NCI-H774 (cell line): ENCODE data around the gene PTPRR.

ENCODE experiments used
- DNase-seq: peaks from one replicate; lab custom pipeline; 2025; lab: John Stamatoyannopoulos, UW

PTPRR gene

DNA sequence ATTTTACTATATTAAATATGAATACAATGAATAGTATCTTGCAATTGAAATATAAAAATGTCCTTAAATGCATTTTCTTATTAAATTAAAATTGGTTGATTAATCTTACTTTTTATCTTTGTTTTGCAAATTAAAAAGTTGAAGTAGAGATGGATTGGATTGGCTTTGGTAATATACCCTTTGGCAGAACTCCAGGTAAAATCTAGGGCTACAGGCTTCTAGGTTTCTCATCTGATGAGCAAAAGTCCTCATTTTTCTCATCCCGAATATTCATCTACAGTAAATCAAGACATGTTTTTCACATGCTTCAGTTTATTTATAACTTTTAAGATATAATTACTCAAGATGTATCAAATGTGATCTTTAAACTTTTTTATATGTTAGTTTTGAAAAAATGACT, 2.2 kb downstream of the PTPRR start:
- DNase-seq = no peak

- DNase-seq = no peak
Observed at GRCh38 chr12:70910666-70911065, 9.9 kb downstream of the PTPRR start.

- no peak for DNase-seq
Observed at GRCh38 chr12:70908978-70909377, 11.6 kb downstream of the PTPRR start.

DNA sequence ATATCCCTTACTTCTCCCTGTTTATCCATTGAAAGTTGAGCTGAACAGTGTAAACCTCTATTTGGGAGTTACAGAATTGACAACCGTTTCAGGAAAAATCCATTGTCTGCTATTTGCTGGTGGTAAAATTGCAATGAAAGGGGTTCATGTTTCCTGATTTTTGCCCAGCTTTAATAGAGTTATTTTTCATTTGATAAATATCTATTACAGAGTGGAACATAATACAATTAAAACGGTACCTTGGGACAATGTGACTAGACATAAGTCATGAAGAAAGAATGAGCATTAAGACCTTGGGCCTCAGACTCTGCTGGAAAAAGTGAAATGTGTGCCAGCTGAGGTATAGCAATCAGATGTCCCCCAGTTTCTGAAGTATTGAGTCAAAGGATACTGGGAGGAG, 13.1 kb downstream of the PTPRR start:
- DNase-seq = no peak

- no peak for DNase-seq
Observed at GRCh38 chr12:70895956-70896355, 24.6 kb downstream of the PTPRR start.

DNA sequence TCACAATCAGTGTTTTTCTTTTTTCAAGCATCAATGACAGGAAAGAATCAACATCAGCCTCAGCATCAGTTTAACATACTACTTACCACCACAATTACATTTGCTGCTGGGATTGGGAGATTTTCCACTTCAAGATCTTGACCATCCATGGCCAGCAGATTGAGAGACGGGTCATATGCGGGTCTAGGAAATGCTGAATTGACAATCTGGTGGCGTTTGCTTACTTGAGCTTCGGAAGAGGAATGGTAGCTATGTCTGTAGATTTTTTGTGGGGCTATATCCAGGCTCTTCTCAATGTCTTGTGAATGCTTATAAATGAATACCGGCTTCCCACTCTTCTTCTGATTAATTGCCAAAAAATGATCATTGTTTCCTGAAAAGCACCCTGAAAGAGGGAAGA, 27.9 kb downstream of the PTPRR start:
- no peak for DNase-seq

DNA sequence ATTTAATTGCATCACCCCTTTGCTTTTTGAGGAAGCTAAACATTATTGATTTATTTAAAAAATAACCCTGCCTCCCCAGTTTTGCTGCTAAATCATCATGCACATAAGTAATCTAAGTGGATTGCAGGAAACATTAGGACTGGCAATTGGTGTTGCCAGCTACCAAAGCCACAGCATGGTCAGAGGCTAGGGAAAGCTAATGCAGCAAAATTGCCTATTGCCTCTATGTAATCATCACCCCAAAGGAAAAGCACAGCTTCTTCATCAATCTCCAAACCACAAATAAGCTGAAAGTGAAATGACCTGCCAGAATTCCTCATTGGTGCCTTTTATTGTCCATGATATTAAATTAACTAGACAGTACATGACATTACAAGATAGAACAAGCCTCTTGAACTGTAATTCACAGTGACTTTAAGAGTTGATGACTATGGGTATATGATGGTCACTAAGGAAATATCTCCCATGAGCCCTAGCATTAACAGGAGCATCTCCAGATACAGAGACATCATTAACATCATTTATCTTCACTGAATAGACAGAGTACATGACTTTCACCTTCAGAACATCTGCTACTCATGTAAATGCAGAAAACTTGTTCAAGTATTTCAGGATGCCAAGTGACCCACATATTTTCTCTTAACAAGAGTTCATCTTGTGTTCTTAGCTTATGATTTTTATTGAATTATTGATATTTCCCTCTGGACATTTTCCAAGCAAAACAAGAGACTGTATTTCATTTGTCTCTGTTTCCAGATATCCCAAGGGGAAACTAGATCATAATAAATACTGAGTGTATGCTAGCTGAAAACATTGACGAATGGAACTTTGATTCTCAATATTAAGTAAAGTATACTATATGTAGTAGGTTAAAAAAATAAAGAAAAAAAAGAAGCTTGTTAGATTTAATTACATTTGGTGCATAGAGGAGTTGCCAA, 29.4 kb downstream of the PTPRR start:
- no peak for DNase-seq

DNA sequence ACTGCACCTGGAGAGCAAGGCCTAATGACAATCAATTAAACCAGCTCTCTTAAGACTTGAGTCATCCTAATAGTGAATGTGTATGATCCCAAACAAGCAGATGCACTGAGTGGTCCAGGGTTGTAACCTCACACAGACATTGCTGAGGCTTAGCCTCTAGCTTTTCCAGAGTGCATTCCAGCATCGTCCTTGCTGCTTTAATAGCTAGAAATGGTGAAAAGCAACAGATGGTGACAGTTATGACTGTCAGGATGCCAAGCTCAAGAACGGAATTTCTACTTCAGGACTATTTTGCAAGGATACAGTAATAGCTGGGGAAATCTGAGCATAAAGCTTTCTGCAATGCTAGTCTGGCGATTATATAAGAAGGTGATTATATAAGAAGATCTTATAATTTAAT, 34.6 kb downstream of the PTPRR start:
- no peak for DNase-seq

- no peak for DNase-seq
Observed at GRCh38 chr12:70883855-70884254, 36.7 kb downstream of the PTPRR start.

- no peak for DNase-seq
Observed at GRCh38 chr12:70880744-70881143, 39.8 kb downstream of the PTPRR start.

GRCh38 chr12:70876952-70877351, 43.6 kb downstream of the PTPRR start:
- no peak for DNase-seq

DNA sequence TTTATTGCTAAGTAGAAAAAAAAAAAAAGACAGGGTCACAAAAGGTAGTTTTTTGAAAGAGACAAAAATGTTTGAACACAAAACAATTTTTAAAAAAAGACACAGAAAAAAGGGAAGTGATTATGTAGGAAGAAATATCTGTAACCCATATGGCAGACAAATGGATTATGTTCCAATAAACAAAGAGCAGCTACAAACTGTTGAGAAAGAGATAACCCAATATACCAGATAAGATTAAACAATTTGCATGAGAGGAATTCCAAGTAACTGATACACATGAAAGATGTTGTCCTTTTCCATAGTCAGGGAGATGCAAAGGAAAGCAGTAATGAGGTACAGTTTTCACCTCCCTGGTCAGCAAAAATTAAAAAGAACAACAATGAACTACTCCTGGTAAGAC, 44.9 kb downstream of the PTPRR start:
- DNase-seq = no peak

GRCh38 chr12:70854881-70855568, 65.5 kb downstream of the PTPRR start:
- no peak for DNase-seq

DNA sequence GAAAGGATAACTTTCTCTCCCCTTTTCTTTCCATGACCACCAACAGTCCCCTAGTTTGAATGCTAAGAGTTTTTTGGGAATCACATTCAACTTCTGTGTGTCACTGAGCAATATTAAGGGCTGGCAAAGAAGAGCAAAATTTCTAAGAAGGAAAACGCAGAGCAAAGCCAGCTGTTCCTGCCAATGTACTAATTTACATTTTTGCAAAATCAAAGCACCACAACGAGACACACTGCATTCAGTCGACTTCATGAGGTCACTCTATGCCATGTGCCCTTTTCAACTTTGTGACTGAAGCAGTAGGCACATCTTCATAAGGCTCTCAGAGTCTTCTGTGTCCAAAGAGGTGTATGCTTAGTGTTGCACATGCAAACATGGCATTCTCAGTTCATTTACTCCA, 66.4 kb downstream of the PTPRR start:
- no peak for DNase-seq

GRCh38 chr12:70853326-70853725, 67.2 kb downstream of the PTPRR start:
- no peak for DNase-seq

DNA sequence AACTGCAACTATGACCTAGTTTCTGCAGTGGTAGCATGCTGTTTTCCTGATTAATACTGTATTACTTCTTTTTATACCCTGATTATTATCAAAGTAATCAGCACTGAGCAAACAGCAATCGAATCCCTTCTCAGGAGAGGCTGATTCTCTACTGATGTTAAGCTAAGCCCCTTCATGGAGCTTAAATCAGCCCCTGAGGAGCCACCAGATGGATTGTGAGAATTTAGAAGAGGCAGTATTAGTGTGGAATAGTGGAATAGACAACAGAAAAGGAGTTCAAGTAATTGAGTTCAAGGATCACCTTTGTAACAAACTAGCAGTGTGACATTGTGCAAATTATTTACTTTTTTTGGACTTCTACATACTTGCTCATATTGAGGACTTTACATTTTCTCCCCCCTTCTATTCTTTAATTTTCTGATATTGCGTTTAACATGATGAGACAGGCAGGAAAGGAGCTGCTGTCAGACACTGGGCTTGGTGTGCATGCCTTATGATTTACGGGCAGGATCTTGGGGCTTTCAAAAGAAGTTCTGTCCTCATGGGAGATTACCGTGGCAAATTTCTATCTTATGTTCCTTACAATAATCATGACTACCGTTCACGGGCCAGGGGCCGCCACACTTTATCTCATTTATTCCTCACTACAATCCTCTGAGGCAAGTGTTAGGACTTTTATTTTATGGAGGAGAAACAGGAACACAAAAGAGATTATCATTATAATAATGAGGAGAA, 68.0 kb downstream of the PTPRR start:
- DNase-seq = no peak

DNA sequence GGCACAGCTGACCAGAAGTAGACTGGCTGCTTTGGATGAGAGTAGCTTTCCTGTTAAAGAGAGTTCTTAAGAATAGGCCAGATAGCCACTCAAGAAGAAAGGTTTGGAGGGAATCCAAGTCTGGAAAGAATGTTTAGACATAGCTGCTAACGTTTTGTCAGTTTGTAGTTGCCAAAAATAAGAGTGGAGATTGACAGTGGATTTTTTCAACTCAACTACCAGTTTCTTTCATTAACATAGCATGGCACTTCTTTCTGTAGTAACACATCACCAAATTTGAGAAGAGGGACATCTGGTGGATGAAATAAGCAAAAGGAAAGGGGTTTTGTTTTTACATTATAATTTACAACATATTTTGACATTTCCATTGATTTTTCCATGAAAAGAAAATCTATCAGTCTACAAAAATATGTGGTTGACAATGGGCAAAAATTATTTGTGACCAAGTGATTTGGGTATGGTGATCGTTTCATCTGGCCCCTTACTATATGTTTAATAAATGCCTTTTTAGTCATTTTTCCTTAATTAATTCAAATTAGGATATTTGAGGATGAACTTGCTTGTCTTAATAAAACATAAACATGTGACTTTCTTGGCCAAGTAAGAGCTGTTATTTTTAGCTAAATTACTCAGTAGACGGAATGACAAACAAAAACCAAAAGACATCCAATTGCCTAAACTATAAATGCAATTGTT, 71.1 kb downstream of the PTPRR start:
- DNase-seq = no peak

DNA sequence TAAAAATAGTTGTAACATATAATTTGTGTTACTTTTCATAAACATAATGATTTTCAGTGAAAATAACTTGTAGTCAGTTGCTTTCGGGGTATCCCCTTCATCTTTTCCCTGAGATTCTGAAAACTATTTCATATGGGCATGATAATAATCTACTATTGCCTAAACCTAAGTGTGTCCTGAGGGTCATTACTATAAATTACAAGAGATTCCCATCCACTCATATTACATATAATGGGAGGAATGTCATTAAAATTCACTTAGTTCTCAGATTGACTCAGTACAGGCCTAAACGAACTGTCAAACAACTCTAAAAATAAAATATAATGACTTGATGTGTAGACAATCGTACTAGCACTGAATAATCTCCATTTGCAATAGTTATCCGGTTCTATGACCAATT, 72.7 kb downstream of the PTPRR start:
- DNase-seq = no peak

DNA sequence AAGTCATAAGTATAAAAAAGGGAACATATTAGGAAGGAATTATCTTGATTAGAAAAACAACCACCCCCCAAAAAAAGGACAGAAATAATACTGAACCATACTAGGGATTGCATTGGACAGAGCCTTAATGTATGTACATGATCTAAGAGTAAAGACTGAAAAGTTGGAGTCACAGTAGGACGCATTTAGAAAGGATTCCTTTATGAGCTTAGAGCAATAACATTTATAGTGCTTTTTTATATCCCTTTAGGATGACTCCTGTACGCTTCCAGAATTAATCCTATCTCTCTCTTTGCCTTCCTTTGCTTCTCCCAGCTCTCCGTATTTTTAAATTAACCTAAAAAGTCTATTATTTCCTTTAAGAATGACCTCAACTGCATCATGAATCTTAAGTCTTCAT, 75.3 kb downstream of the PTPRR start:
- no peak for DNase-seq

- DNase-seq = no peak
Observed at GRCh38 chr12:70843363-70843762, 77.2 kb downstream of the PTPRR start.

DNA sequence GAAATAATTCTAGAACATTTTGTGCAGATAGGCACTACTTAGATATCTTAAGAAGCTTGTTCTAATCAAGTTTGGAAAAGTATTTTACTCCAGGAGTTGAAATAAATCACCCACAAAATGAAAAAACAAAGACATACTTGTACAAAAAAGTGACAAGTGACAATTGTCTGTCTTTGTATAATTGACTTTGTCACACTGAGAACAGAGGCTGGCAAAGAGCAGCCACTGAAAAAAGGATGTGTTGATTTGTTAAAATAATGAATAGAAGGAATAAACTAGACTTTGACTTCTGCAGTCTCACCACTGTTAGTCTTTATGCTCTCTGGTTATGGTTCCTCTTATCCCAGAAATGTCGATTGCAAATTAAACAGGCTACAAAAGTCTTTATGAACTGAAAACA, 77.6 kb downstream of the PTPRR start:
- DNase-seq = no peak

DNA sequence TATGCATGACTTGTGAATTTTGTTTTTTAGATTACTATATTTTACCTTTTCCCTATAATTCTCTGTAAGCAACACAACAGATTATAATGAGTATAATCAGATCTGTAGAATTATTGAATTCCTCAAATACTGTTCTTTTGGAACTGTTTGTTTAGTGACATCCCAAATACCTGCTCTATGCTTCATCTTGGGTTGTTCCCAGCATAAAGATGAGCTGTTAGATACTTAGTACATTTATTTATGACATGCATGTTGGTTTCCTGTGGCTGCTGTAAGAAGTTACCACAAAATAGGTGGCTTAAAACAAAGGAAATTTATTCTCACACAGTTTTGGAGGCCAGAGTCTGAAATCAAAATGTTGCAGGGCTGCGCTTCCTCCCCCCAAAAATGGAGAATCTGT, 78.4 kb downstream of the PTPRR start:
- DNase-seq = no peak
